ENCODE measurements around the gene FHAD1.

DNA sequence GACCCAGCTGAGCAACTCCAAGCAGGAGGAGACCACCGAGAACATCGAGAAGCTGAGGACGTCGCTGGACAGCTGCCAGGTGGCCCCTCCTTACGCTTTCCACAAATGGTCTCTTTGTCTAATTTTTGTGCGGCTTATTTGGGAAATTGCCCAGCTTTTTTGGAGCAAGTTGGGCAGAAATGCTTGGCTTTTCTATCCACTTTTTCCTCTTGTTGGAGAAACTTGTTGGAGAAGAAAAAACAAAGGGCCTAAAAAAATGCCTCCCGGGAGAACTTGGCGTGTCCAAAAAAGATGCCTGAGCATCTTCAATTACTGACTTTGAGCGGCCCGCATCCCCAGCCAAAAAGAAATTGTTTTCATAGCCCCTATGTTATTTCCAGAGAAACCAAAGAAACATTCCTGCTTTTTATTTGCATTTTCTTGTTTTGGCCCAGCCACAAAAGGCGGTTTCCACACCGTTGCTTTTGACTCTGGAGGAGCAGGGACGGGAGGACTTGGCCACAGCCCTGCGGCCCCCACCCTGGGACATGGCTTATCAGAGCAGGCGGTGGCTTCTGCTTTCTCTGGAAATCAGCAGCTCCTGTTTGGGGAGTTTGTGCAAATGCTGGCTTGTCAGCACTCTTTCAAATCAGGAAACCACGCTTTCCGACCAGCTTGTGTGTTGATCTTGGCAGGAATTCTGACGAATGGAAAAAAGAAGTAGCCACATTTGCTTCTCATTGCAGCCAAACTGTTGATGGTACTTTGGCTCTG is 81.5 kb downstream of the FHAD1 start:
- TF ChIP-seq, protein P1, sequence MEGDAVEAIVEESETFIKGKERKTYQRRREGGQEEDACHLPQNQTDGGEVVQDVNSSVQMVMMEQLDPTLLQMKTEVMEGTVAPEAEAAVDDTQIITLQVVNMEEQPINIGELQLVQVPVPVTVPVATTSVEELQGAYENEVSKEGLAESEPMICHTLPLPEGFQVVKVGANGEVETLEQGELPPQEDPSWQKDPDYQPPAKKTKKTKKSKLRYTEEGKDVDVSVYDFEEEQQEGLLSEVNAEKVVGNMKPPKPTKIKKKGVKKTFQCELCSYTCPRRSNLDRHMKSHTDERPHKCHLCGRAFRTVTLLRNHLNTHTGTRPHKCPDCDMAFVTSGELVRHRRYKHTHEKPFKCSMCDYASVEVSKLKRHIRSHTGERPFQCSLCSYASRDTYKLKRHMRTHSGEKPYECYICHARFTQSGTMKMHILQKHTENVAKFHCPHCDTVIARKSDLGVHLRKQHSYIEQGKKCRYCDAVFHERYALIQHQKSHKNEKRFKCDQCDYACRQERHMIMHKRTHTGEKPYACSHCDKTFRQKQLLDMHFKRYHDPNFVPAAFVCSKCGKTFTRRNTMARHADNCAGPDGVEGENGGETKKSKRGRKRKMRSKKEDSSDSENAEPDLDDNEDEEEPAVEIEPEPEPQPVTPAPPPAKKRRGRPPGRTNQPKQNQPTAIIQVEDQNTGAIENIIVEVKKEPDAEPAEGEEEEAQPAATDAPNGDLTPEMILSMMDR (IDR thresholded peaks at IDR 0.05), result no peak
- TF ChIP-seq POLR2A (IDR thresholded peaks at IDR 0.05), result no peak
- no peak for TF ChIP-seq POLR2AphosphoS5 (IDR thresholded peaks at IDR 0.05)
